ENCODE measurements around the gene PIP5K1B.

- TF ChIP-seq, protein P1, sequence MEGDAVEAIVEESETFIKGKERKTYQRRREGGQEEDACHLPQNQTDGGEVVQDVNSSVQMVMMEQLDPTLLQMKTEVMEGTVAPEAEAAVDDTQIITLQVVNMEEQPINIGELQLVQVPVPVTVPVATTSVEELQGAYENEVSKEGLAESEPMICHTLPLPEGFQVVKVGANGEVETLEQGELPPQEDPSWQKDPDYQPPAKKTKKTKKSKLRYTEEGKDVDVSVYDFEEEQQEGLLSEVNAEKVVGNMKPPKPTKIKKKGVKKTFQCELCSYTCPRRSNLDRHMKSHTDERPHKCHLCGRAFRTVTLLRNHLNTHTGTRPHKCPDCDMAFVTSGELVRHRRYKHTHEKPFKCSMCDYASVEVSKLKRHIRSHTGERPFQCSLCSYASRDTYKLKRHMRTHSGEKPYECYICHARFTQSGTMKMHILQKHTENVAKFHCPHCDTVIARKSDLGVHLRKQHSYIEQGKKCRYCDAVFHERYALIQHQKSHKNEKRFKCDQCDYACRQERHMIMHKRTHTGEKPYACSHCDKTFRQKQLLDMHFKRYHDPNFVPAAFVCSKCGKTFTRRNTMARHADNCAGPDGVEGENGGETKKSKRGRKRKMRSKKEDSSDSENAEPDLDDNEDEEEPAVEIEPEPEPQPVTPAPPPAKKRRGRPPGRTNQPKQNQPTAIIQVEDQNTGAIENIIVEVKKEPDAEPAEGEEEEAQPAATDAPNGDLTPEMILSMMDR (IDR thresholded peaks at IDR 0.05; ENCODE audit: insufficient read depth, low read depth, low read length) = no peak
- TF ChIP-seq EZH2 (IDR thresholded peaks at IDR 0.05; ENCODE audit: insufficient read depth, low read length) = no peak
Observed at GRCh38 chr9:69013382-69013727, 308.3 kb downstream of the PIP5K1B start.

Data from astrocyte (in vitro differentiated cells and primary cell).